ENCODE measurements around the gene DAZL.

The DAZL gene

DNA sequence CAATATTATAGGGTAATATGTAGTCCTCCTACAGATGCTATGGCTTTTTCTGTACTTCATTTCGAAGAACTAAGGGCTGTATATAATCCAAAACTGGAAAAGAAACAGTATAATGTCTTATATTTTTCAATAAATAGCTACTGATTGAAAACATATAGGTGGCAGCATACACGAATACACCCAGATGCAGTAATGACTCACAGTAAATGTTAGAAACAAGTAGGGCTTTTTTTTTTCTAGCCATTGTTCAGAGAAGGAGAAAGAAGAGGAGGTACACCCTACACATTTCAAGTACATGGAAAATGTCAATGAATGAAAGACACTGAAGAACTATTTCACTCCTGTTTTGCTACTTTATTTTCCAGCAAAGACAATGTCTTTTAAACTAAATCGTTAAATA is 9.4 kb downstream of the DAZL start:
- DNase-seq = no peak

DNA sequence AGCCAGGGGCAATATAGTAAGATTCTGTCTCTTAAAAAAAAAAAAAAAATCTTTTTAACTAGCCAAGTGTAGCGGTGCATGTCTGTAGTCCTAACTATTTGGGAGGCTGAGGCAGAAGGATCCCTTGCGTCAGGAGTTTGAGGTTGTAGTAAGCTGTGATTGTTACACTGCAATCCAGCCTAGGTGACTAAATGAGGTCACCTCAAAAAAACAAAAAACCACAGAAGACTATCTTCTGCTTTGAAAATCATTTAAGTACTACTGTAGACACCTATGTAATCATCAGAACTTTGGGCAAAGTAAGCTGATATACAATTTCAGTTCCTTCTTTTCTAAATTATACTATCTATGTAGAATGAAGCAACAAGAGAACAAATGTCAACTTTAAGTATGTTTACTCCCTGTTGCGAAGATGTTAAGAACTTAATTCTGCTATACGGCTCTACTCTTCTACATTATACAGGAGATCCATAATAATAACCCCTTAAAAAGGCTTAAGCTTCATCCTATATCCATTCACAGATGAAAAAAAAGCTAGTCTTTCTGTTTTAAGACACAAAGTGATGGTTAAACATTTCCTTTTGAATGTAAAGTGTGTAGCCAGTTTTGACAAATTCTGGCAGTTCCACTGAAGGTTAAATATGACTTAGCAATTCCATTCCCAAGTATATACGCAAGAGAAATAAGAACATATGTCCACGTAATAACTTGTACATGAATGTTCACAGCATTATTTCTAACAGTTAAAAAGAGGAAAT is 15.2 kb downstream of the DAZL start:
- no peak for DNase-seq

GRCh38 chr3:16589120-16589519 is 16.1 kb downstream of the DAZL start:
- no peak for DNase-seq

DNA sequence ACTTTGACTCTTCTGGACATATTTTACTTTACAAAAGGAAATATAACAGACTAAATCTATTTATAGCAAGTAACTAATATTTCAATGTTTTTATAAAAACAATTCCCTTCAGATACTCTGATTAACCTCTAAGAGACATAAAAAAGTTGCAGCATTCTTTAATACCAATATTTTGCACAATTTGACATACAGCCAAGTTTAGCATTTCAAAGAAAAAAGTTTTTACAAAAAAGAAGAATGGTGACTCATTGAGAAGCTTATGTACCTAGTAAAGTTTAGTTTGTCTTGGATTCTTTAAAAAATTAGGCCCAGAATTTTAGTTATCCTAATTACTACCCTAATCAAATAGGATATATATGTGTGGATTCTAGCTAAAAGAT is 17.6 kb downstream of the DAZL start:
- DNase-seq = no peak

DNA sequence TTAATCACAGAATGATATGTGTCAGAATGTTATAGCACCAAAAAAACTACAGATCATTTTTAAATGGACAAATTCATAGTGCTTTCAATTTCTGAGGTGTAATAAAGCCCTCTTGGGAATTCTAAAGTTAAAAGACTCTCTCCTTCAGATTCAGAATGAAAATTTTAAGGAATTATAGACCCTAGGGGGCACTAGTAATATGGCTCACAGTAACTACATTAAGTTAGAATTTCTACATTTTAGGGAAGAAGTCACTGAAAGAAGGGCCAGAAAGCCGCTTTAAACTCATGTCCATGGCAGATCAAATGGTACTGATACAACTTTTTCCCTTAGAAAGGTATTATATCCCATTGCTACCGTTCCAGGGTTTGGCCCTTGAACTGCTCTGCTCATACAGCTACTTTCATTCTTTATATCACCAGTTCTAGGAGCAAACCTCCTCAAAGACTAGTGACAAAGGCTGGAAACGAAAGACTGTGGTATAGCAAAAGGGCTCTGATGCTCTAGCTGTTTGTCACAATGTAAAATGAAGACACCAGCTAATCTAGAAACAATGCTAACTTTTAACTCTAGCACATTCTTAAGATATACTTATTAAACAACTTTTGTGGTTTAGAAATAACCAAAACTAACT is 18.1 kb downstream of the DAZL start:
- DNase-seq = no peak

DNA sequence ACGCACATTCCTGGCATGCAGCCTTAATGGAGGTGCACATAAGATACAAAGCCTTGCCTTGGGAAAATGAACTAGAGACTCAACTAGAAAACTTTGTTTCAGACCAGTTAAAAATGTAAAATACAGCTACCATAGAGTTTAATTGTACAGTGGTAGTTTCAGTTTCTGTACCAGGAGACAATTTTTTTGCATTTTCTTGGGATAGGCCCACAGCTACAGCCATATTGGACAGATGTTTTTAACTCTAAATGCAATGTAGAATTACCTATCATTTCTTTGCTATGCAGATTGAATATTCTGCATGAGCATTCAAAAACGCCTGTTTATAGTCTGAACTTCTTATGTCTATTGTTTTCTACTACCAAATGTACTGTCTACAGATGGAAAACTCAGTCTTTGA is 20.3 kb downstream of the DAZL start:
- no peak for DNase-seq

- no peak for DNase-seq
These were observed 21.7 kb downstream of the DAZL start for GRCh38 chr3:16583551-16583950.

- no peak for DNase-seq
These were observed 35.1 kb downstream of the DAZL start for GRCh38 chr3:16570113-16570512.

- no peak for DNase-seq
These were observed 36.7 kb downstream of the DAZL start for GRCh38 chr3:16568532-16568931.

- DNase-seq = no peak
These were observed 37.1 kb downstream of the DAZL start for GRCh38 chr3:16568115-16568514.

DNA sequence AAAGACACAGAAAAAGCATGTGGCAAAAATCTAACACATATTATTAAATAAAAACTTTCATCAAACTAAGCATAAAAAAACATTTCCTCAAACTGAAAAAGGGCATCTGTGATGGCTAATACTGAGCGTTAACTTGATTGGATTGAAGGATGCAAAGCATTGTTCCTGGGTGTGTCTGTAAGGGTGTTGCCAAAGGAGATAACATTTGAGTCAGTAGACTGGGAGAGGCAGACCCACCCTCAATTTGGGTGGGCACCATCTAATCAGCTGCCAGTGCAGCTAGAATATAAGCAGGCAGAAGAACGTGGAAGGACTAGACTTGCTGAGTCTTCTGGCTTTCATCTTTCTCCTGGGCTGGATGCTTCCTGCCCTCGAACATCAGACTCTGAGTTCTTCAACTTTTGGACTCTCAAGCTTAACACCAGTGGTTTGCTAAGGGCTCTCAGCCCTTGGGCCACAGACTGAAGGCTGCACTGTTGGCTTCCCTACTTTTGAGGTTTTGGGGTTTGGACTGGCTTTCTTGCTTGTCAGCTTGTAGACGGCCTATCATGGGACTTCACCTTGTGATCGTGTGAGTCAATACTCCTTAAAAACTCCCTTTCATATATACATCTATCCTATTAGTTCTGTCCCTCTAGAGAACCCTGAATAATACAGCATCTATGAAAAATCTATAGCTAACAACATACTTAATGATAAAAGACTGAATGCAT is 45.4 kb downstream of the DAZL start:
- DNase-seq = no peak

GRCh38 chr3:16554126-16554525 is 51.1 kb downstream of the DAZL start:
- DNase-seq = no peak

DNA sequence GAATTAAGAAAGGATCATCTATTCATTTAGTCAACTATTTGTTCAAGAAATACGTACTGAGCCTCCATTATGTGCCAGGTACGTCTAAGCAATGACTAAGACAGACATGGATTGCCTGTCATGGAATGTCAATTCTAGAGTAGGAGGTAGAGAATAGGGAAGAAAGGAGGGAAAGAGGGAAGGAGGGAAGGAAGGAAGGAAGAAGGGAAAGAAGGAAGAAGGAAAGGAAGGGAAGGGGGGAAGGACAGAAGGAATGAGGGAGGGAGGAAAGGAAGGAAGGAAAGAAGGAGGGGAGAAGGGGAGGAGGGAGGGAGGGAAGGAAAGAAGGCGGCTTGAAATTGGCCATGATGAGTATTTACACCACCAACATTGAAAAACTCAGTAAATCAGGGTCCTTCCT is 52.5 kb downstream of the DAZL start:
- DNase-seq = no peak

DNA sequence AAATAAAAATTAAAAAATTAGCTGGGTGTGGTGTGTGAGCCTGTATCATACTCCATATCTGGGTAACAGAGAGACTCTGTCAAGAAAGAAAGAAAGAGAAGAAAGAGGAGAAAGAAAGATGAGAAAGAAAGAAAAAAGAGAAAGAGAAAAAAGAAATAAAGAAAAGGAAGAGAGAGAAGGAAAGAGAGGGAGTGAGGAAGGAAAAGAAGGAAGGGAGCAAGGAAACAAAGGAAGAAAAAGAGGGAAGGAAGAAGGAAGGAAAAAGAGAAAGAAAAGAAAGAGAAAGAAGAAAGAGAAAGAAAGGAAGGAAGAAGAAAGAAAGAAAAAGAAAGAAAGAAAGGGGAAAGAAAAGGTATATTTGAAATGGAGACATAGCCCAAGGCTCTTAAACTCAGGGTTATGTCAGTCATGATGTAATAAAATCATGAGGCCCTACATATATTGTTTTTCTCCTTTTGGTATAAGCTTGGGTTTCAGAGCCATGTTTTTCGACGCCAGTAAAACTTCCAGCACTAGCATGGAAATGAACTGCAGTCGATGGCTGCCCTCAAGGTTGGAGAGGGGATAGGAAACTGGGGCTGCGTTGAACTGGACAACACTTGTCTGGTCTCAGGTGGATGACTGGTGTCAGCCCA is 53.8 kb downstream of the DAZL start:
- no peak for DNase-seq

GRCh38 chr3:16550676-16551341 is 54.4 kb downstream of the DAZL start:
- DNase-seq = peak; percentile 86

DNA sequence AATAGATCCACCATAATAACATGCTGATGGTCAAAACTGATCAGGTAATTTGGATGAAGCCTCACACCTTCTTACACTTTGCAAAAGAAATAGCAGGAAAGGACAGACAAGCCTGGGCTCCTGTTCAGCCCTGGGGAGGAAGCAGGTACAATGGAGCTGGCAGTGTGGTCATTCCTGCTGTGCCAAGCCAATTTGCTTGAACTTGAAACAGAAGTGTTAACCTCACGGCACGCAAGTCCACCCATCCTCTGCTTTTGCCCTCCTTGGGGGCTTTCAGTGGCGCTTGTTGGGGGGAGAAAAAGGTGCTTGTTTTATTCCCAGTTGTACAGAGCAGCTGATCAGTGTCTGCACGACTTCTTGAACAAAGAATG is 54.9 kb downstream of the DAZL start:
- no peak for DNase-seq

DNA sequence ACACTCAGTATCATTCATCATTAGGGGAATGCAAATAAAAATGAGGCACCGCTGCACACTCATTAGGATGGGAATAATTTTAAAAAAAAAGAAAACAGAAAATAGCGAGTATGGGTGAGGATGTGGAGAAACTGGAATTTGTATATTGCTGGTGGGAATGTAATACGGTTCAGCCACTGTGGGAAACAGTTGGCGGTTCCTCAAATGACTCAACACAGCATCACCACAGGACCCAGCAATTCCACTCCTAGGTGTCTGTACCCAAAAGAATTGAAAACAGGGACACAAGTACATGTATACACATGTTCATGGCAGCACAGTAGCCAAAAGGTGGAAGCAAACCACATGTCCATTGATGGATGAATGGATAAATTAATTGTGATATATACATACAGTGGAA is 56.5 kb downstream of the DAZL start:
- no peak for DNase-seq

- DNase-seq = no peak
These were observed 57.5 kb downstream of the DAZL start for GRCh38 chr3:16547561-16548357.

- DNase-seq = no peak
These were observed 58.8 kb downstream of the DAZL start for GRCh38 chr3:16546186-16547010.

GRCh38 chr3:16545413-16546185 is 59.6 kb downstream of the DAZL start:
- no peak for DNase-seq

Measured in femur (tissue), 1 donor.